ENCODE data around the gene LRRC32.

- TF ChIP-seq POLR2A (IDR thresholded peaks at IDR 0.05): no peak
- TF ChIP-seq CTCF (IDR thresholded peaks at IDR 0.05): no peak
- TF ChIP-seq EP300 (IDR thresholded peaks at IDR 0.05): no peak
These were observed 32.0 kb upstream of the LRRC32 start for GRCh38 chr11:76702336-76703128.
